IPS DF 4.7 (cell line): ENCODE measurements around the gene GRIP1.

Experiments
- DNase-seq: peaks from one replicate; pipeline ENCODE4 v3.0.0-alpha.2; 2013; ENCODE audit warnings: low spot score; ENCODE audit errors: extremely low read depth

GRIP1 gene

DNA sequence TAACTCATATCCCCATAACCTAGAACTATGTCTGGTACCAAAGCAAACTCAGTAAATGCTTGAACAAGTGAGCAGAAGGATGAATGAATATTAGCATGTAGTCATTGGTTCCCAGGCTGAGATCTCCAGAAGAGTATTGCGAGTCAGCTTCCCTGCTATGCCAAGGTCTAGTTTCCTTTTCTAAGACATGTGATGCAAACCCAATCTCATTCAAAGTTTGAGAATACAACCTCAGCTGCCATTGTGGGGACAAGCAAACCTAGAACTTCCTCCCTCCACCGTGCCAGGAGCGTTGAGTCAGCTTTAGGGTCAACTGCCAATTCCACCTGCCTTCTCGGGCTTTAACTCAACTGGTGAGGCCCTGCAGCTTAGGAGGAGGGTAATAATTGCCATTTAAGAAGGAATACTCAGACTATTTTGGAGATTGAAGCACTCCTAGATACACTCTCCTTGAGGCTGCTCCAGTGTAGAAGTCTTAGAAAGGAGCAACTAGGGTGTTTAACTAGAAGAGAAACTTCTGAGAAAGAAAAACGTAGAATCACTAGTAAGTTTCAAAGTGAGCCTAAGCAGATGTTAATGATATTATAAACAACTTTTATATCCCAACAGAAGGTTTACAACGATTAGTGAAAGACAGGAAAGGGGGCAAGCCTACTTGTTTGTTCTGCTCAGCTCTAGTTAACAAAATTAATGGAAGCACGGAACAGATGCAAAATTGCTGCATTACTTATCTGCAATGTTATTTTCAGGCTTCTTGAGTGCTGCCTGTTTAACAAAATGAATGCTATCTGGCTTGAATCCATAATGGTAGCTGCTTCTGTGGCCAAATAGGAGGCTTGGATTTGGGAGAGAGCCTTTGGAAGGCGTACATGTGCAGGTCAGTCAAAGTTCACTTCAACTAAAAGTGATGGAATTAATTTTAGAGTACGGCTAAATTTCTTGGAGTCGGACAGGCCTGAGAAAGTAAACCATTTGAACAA, 279.7 kb downstream of the GRIP1 start:
- DNase-seq = no peak

- DNase-seq = no peak
These were observed 281.1 kb downstream of the GRIP1 start for GRCh38 chr12:66397574-66398290.

- no peak for DNase-seq
These were observed 285.0 kb downstream of the GRIP1 start for GRCh38 chr12:66393890-66394289.

- no peak for DNase-seq
These were observed 286.5 kb downstream of the GRIP1 start for GRCh38 chr12:66392266-66392915.

DNA sequence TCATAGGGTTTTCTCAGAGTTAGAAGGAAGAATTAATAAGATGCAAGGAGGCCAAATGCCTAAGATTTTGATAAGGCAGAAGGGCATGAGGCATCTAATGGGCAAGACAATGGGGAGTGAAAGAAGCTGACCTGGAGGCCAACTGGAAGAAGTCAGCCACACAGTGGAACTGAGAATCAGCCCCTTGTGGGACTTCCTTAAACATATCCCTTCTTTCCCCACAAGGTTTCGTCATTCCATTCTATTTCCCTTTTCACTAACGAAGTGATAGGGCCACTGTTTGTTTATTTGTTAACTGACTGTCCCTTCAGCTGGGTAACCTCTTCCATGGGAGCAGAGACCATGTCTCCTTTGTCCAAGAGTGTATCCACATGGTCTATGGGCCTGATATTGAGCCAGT, 290.4 kb downstream of the GRIP1 start:
- no peak for DNase-seq

- no peak for DNase-seq
These were observed 291.8 kb downstream of the GRIP1 start for GRCh38 chr12:66387117-66387516.

DNA sequence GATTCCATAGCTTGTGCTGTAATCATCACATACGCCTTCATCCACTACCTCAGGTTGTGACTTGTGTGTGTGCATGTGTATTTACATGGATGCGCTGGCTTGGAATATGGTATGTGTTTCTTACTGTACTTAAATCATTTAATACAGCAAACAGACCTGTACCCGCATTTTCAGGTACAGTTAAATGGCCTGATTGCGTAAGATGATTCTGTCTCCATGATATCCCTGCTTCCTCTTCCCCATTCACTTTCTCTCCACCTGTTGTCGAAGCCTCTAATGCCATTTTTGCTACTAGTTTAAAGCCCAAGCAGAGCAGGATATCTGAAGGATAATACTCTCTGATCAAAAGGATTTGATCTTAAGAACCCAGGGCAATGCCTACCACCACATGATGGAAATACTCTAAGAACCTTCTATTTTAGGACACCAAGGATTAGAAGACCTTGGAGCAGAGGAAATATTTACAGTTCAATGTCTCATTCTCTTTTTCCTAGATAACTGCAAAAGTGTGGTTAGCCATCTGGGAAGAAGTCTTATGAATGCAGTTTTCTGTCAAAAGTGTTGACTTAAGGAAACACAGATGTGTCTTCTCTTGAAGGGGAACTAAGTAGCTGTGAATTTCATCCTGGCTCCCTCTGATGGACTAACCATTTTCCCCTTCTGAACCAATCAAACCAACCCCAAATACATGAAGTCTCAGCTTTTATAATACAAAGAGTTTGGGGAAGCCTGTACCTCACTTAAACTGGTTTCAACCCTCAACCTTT, 297.9 kb downstream of the GRIP1 start:
- no peak for DNase-seq

DNA sequence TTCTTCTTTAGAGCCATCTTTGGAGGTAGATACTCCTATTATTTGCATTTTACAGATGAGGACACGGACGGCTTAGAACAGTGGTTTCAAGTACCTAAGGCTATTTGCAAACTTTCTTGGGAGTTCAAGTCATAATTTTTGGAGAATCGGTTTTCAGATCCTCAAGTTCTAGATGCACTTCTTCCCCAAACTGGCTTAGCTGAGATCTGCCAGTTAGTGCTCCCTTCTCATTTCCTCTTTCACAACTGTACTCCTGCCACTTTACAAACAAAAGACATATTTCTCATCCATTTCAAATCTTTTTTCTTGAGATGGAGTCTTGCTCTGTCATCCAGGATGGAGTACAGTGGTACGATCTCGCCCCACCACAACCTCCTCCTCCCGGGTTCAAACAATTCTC, 299.3 kb downstream of the GRIP1 start:
- no peak for DNase-seq

- no peak for DNase-seq
These were observed 303.3 kb downstream of the GRIP1 start for GRCh38 chr12:66375560-66375959.

GRCh38 chr12:66371982-66372381, 306.9 kb downstream of the GRIP1 start:
- no peak for DNase-seq

DNA sequence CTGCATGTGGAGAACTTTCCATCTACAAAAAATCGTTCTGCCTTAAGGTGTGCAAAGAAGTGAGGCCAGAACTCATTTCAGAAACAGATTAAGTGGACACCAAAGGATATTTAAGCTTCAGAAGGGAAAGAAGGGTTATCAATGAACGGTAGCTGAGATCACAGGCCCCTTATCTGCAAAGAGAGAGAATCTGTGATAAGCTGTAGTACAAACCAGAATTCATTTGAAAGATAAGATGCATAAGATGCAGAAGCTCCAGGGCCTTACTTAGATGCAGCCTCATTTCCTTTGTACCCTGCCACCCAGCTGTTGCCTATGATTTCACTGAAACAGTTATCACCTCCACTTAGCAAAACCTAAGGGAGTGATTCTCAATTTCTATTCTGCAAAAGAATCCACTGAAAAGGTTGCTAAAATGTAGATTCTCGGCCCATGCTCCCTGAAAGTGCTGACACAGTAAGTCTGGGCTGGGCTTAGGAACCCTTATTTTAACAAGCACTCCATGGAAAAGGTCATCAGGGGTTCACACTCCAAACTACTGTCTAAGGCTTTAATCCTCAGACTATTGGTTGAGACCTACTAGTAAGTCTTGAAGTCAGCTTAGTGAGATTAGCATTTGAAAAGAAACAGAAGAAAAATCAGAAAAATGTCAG, 311.7 kb downstream of the GRIP1 start:
- no peak for DNase-seq

DNA sequence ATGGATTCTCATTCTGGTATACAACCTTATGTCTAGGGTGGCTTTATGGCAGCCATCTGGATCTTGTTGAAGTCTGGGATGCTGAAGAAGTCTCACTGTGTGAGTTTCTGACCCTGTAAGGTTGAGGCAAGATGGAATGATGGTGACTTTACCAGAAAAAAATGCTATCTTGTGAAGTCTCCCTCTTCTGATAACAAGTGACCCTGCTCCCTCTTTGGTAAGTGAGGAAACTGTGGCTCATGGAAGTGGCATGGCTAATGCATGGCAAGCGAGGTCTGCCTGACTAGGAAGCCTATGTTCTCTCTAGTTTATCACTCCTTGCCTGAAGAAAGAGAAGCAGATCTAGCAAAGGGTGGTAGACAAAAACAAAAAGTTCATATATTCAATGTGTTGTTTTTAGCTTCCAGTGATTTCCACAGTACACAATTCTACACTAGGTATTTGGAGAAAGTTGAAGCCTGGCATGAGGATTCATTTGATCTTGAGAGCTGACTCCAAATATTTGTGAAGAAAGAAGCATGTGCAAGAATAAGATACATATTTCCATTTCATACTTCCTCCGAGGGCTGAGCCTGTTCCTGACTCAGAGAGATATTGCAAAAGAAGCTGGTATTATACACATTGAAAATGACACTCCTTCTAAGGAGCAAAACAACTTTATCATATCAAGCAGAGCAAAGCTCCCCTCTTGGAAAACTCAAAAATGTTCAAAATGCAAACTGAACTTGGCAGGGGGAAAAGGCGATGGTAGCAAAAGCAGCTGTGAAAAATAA, 313.0 kb downstream of the GRIP1 start:
- no peak for DNase-seq

GRCh38 chr12:66361703-66362102, 317.2 kb downstream of the GRIP1 start:
- DNase-seq = no peak

DNA sequence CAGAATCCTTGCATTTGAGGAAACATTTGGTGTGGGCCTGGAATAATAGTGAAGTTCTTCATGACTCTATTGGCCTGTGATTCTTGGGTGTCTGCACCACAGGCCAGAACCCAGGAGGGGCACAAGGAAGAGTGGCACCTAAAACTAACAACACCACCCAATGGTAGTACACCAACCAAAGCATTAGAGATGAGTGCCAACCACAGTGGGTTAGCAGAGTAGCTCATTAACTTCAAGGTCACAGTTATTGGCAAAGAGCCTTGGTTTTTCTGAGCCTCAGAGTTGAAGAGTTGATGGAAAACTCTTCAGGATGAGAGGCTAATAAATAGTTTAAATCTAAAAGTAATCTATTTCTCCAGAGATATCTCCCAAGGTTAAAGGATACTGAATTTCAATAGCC, 319.6 kb downstream of the GRIP1 start:
- no peak for DNase-seq

- no peak for DNase-seq
These were observed 324.6 kb downstream of the GRIP1 start for GRCh38 chr12:66354291-66354690.

GRCh38 chr12:66352899-66353298, 326.0 kb downstream of the GRIP1 start:
- DNase-seq = no peak

DNA sequence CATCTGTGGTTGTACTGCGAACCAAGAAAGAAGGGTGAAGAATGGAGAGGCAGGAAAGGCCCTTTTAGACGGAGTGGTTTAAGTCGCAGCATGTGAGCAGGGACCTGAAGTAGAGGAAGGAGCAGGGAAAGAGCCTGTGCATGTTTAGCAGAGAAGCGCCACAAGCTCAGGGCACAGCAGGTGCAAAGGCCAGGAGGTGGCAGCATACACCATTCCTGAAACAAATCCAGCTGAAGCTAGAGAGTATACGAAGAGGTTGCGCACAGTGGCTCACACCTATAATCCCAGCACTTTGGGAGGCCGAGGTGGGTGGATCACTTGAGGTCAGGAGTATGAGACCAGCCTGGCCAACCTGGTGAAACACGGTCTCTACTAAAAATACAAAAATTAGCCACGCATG, 326.7 kb downstream of the GRIP1 start:
- peak; percentile 81 for DNase-seq

DNA sequence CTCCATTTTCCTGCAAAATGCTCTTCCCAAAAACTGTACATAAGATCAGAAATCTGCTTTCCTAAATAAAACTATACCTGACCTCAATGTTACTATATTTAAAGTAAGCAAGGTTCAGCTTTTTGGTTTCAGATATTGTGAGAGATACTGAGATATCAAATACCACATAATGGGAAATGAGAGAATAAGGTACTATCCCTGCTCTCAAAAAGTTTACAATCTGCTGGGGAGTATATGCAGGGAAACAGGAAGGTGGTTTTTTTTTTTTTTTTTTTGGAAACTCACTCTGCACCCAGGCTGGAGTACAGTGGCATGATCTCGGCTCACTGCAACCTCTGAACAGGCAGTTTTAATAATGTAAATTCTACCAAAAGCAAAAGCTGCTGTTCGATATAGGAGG, 327.6 kb downstream of the GRIP1 start:
- DNase-seq = no peak

DNA sequence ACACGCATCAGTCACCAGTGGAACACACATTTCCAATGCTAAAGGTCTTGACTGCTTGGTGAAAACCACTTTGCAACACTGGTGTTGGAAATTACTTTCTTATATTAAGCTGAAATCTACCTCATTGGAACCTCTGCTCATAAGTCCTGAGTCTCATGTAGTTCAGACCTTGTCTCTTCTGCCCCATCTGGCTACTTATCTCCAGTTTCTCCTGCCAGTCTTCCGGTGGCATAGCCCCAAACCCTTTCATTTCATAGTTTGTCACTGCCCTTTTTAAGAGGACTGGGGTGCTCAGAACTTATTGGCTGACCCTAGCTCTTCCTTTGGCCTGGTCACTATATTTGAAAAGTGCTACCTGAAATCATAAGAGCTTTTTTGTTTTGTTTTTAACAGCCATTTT, 332.9 kb downstream of the GRIP1 start:
- no peak for DNase-seq

- no peak for DNase-seq
These were observed 333.7 kb downstream of the GRIP1 start for GRCh38 chr12:66345212-66345611.
